ENCODE results near the gene HCRTR1. TPM values are rescaled to one million over a fixed set of nuclear protein-coding genes. Genes with fewer than 3 reads are reported as not detected.

Gene HCRTR1
- total and polyA plus RNA-seq, 5 donors from 2014 or later: not detected

DNA sequence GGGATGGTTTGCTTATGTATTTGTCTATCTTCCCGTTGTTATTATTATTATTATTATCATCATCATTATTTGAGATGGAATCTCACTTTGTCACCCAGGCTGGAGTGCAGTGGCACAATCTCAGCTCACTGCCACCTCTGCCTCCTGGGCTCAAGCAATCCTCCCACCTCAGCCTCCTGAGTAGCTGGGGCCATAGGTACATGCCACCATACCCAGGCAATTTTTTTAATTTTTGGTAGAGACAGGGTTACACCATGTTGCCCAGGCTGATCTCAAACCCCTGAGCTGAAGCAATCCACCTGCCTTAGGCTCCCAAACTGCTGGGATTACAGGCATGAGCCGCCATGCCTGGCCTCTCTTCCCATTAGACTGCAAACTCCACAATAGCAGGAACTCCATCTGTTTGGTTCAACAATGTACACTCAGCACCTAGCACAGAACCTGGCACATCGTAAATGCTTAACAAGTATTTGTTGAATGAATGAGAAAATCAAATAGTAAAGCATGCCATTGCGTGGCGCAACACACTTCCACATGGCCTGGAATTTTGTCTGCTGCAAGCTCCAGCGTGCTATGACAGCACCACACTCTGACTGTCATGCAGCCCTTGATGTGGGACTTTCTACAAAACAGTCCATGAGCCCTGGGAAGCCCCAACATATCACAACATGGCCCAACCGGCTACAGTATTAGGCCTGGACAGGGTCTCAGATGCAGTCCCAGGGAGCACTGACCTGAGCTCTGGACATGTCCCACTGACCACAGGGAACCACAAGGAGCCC lies 45.0 kb upstream of the HCRTR1 start:
- Histone ChIP-seq H3K4me3 (ENCODE audit: low read depth, low read length) (no peak overlapping the region), H3K36me3 (ENCODE audit: control insufficient read depth, insufficient read depth, low read length) (no peaks in the 10 kb centered on the region), H3K27ac (ENCODE audit: insufficient read depth, low read length, poor library complexity, severe bottlenecking) (no peak overlapping the region), H3K9me3 (ENCODE audit: control insufficient read depth in 2 of 2, low read length in 2 of 2) (no peaks in the 10 kb centered on the region), H3K27me3 (ENCODE audit: control insufficient read depth, insufficient read depth, low read length) (peaks cover 4% of the 10 kb centered on the region), H3K4me1 (ENCODE audit: control insufficient read depth, insufficient read depth, low read length, poor library complexity, severe bottlenecking) (peaks cover 5% of the 10 kb centered on the region)
- no peaks in the 10 kb centered on the region for H3K9me3 Mint-ChIP-seq
- no peak for DNase-seq
- no peaks in the 10 kb centered on the region for H3K36me3 Mint-ChIP-seq
- H3K27me3 Mint-ChIP-seq: peaks cover 43% of the 10 kb centered on the region
- H3K4me3 Mint-ChIP-seq: no peak overlapping the region
- ATAC-seq (ENCODE audit: low read depth in 2 of 2): no peak
- no peak overlapping the region for H3K27ac Mint-ChIP-seq
- H3K4me1 Mint-ChIP-seq: peaks cover 0 to 5% (median 0%) of the 10 kb centered on the region in 4 donors

DNA sequence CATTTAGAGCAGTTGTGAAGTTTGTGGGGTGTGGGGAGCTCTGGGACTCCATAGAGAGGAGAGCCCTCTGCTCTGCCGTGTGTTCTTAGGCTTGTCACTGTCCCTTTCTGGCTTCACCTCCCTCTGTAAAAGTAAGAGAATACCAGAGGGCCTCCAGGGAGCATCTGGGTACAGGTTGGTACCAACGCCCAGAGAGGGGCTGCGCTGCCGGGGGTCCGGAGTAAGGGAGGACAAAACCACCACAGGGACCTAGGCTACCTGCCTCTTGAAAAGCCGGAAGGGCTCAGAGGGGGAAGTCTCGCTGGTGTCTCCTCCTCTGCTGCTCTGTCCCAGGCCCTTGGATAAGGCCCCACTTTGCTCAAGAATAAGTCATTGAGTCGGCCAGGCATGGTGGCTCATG lies 44.2 kb upstream of the HCRTR1 start:
- DNase-seq (no peak), ATAC-seq (ENCODE audit: low read depth in 2 of 2) (no peak)
- peaks cover 7% of the 10 kb centered on the region for H3K27me3 ChIP-seq (ENCODE audit: control insufficient read depth, insufficient read depth, low read length)
- H3K36me3 Mint-ChIP-seq: no peaks in the 10 kb centered on the region
- no peak overlapping the region for H3K27ac ChIP-seq (ENCODE audit: insufficient read depth, low read length, poor library complexity, severe bottlenecking)
- H3K4me1 Mint-ChIP-seq: peaks cover 0 to 5% (median 0%) of the 10 kb centered on the region in 4 donors
- no peaks in the 10 kb centered on the region for H3K36me3 ChIP-seq (ENCODE audit: control insufficient read depth, insufficient read depth, low read length)
- H3K27ac Mint-ChIP-seq: no peak overlapping the region
- H3K4me3 ChIP-seq (ENCODE audit: low read depth, low read length): no peak overlapping the region
- H3K9me3 Mint-ChIP-seq: no peaks in the 10 kb centered on the region
- H3K4me3 Mint-ChIP-seq: no peak overlapping the region
- peaks cover 5% of the 10 kb centered on the region for H3K4me1 ChIP-seq (ENCODE audit: control insufficient read depth, insufficient read depth, low read length, poor library complexity, severe bottlenecking)
- peaks cover 42% of the 10 kb centered on the region for H3K27me3 Mint-ChIP-seq
- no peaks in the 10 kb centered on the region for H3K9me3 ChIP-seq (ENCODE audit: control insufficient read depth in 2 of 2, low read length in 2 of 2)

DNA sequence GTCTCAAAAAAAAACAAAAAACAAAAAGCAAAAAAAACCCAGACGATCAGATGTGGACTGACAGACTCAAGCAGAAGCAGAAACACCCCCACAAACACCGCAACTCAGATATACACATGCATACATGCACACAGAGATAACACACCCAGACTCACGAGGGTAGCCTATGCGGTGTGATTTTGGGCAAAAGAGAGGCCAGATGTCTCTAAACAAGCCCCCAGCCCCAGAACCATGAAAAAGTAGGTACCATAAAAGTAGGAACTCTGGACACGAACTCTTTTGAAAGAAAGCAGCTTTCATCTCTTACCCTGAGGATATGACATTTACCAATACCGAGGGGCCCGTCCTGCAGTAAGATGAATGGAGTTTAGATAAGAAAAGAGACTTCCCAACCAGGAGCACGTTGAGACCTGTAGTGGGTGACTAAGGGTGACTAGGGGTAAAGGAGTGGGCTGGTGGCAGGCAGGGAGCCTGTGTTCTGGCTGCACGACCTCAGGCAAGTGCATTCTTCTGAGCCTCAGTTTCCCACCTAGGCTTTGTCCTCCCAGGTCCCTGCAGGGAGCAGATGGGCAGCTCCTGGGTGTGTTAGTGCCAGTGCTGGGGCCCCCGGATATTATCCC lies 42.6 kb upstream of the HCRTR1 start:
- H3K4me3 ChIP-seq (ENCODE audit: low read depth, low read length): no peak overlapping the region
- no peaks in the 10 kb centered on the region for H3K36me3 ChIP-seq (ENCODE audit: control insufficient read depth, insufficient read depth, low read length)
- no peaks in the 10 kb centered on the region for H3K9me3 ChIP-seq (ENCODE audit: control insufficient read depth in 2 of 2, low read length in 2 of 2)
- H3K4me3 Mint-ChIP-seq: no peak overlapping the region
- peaks cover 5% of the 10 kb centered on the region for H3K4me1 ChIP-seq (ENCODE audit: control insufficient read depth, insufficient read depth, low read length, poor library complexity, severe bottlenecking)
- no peak for DNase-seq
- peaks cover 0 to 5% (median 0%) of the 10 kb centered on the region in 4 donors for H3K4me1 Mint-ChIP-seq
- no peak overlapping the region for H3K27ac Mint-ChIP-seq
- H3K27me3 Mint-ChIP-seq: peaks cover 33% of the 10 kb centered on the region
- ATAC-seq (ENCODE audit: low read depth in 2 of 2): no peak
- H3K27ac ChIP-seq (ENCODE audit: insufficient read depth, low read length, poor library complexity, severe bottlenecking): no peak overlapping the region
- peaks cover 7% of the 10 kb centered on the region for H3K27me3 ChIP-seq (ENCODE audit: control insufficient read depth, insufficient read depth, low read length)
- H3K36me3 Mint-ChIP-seq: no peaks in the 10 kb centered on the region
- no peaks in the 10 kb centered on the region for H3K9me3 Mint-ChIP-seq

DNA sequence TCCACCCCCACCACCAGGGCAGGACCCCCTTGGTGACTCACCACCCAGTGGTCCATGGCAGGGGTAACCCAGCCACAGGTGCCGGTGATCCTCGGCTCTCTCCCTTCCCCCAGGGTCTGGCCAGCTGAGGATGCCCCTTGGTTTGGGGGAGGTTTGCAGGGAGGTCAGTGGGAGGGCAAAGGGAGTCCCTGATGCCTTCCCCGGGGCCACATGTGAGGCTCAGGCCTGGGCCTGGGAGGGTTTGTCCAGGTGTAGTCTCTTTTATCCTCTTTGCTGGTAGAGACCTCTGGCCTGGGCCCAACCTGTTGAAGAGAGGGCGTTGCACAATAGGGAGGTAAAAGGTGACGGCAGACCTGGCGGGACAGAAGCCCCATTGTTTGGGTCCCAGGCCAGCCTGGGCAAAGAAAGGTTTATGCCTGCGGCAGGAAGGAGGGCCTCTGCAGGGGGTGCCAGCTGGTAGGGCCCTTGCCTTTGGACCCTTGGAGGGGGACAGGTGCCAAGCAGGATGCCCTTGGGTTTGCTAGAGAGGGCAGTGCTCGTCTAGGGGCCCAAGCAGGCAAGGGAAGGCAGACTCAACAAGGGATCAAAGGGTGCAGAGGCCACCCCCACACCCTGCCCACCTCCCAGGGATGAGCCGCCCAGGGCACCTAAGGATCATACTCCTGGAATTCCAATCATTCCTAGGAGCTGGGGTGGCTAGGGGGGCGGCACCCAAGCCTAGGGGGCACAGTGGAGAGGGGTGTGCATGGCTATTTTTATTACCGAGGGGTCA lies 41.9 kb upstream of the HCRTR1 start:
- no peak for ATAC-seq (ENCODE audit: low read depth in 2 of 2)
- no peak for DNase-seq
- Mint-ChIP-seq H3K36me3 (no peaks in the 10 kb centered on the region), H3K27ac (no peak overlapping the region), H3K27me3 (peaks cover 33% of the 10 kb centered on the region), H3K9me3 (no peaks in the 10 kb centered on the region), H3K4me3 (no peak overlapping the region), H3K4me1 (peaks cover 0 to 5% (median 0%) of the 10 kb centered on the region in 4 donors)
- Histone ChIP-seq H3K4me3 (ENCODE audit: low read depth, low read length) (no peak overlapping the region), H3K4me1 (ENCODE audit: control insufficient read depth, insufficient read depth, low read length, poor library complexity, severe bottlenecking) (peaks cover 5% of the 10 kb centered on the region), H3K27ac (ENCODE audit: insufficient read depth, low read length, poor library complexity, severe bottlenecking) (no peak overlapping the region), H3K27me3 (ENCODE audit: control insufficient read depth, insufficient read depth, low read length) (peaks cover 7% of the 10 kb centered on the region), H3K9me3 (ENCODE audit: control insufficient read depth in 2 of 2, low read length in 2 of 2) (no peaks in the 10 kb centered on the region), H3K36me3 (ENCODE audit: control insufficient read depth, insufficient read depth, low read length) (no peaks in the 10 kb centered on the region)

DNA sequence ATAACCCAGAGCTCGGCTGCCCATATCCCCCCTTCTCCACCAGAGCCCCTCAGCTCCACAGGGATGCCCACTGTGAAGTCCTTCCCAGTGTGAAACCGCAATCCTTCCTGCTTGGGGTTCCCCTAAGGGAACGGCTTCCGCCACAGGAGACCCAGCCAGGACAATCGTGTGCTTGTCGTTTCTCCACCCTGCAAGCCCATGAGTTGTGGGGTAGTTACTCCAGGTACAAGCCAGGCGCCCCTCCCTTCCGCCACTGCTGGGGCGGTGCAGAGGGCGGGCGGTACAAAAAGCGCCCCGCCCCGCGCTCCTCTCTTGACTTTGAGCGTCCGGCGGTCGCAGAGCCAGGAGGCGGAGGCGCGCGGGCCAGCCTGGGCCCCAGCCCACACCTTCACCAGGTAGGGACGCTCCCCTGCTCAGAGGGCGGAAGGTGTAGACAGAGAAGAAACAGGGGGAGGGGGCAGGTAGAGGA lies 41.3 kb upstream of the HCRTR1 start, which contains the start of gene TINAGL1:
Gene TINAGL1 (plus strand): TSS at position 315 of the 469 bp plus-strand sequence. CDS start 634 bp downstream, outside the sequence.
- Histone ChIP-seq H3K36me3 (ENCODE audit: control insufficient read depth, insufficient read depth, low read length) (no peaks in the 10 kb centered on the region), H3K27ac (ENCODE audit: insufficient read depth, low read length, poor library complexity, severe bottlenecking) (no peak within 1 kb of the TSS), H3K27me3 (ENCODE audit: control insufficient read depth, insufficient read depth, low read length) (peaks cover 7% of the 10 kb centered on the region), H3K4me1 (ENCODE audit: control insufficient read depth, insufficient read depth, low read length, poor library complexity, severe bottlenecking) (peaks cover 5% of the 10 kb centered on the region), H3K9me3 (ENCODE audit: control insufficient read depth in 2 of 2, low read length in 2 of 2) (no peaks in the 10 kb centered on the region), H3K4me3 (ENCODE audit: low read depth, low read length) (no peak within 1 kb of the TSS)
- no peaks in the 10 kb centered on the region for H3K36me3 Mint-ChIP-seq
- peaks cover 26% of the 10 kb centered on the region for H3K27me3 Mint-ChIP-seq
- H3K27ac Mint-ChIP-seq: no peak within 1 kb of the TSS
- H3K4me3 Mint-ChIP-seq: no peak within 1 kb of the TSS
- ATAC-seq (ENCODE audit: low read depth in 2 of 2) (no peak), DNase-seq (peak in 1 of 3 donors; percentile 43)
- H3K4me1 Mint-ChIP-seq: peaks cover 0 to 5% (median 0%) of the 10 kb centered on the region in 4 donors
- H3K9me3 Mint-ChIP-seq: no peaks in the 10 kb centered on the region

DNA sequence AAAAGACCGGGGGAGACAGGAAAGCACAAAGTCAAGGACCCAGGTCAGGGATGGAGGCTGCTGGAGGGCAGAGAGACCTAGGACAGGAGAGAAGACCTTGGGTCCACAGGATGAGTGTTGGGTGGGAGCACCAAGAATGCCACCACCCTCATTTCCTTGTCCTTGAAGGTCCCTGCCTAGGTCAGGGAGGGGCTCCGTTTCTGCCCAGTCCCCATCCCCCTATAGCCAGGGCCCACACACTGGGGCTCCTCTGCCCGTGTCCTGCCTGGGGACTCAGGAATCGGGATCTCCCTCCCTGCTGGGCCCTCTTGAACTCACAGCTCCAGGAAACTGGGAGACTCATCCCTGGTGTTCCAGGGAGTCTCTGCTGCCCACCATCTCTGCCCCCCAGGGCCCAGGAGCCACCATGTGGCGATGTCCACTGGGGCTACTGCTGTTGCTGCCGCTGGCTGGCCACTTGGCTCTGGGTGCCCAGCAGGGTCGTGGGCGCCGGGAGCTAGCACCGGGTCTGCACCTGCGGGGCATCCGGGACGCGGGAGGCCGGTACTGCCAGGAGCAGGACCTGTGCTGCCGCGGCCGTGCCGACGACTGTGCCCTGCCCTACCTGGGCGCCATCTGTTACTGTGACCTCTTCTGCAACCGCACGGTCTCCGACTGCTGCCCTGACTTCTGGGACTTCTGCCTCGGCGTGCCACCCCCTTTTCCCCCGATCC lies 40.6 kb upstream of the HCRTR1 start:
- Histone ChIP-seq H3K9me3 (ENCODE audit: control insufficient read depth in 2 of 2, low read length in 2 of 2) (no peaks in the 10 kb centered on the region), H3K27me3 (ENCODE audit: control insufficient read depth, insufficient read depth, low read length) (peaks cover 6% of the 10 kb centered on the region), H3K4me3 (ENCODE audit: low read depth, low read length) (no peak overlapping the region), H3K36me3 (ENCODE audit: control insufficient read depth, insufficient read depth, low read length) (no peaks in the 10 kb centered on the region), H3K4me1 (ENCODE audit: control insufficient read depth, insufficient read depth, low read length, poor library complexity, severe bottlenecking) (peaks cover 5% of the 10 kb centered on the region), H3K27ac (ENCODE audit: insufficient read depth, low read length, poor library complexity, severe bottlenecking) (no peak overlapping the region)
- no peaks in the 10 kb centered on the region for H3K9me3 Mint-ChIP-seq
- no peaks in the 10 kb centered on the region for H3K36me3 Mint-ChIP-seq
- DNase-seq (no peak), ATAC-seq (ENCODE audit: low read depth in 2 of 2) (no peak)
- no peak overlapping the region for H3K27ac Mint-ChIP-seq
- no peak overlapping the region for H3K4me3 Mint-ChIP-seq
- peaks cover 0 to 5% (median 0%) of the 10 kb centered on the region in 4 donors for H3K4me1 Mint-ChIP-seq
- H3K27me3 Mint-ChIP-seq: peaks cover 26% of the 10 kb centered on the region

DNA sequence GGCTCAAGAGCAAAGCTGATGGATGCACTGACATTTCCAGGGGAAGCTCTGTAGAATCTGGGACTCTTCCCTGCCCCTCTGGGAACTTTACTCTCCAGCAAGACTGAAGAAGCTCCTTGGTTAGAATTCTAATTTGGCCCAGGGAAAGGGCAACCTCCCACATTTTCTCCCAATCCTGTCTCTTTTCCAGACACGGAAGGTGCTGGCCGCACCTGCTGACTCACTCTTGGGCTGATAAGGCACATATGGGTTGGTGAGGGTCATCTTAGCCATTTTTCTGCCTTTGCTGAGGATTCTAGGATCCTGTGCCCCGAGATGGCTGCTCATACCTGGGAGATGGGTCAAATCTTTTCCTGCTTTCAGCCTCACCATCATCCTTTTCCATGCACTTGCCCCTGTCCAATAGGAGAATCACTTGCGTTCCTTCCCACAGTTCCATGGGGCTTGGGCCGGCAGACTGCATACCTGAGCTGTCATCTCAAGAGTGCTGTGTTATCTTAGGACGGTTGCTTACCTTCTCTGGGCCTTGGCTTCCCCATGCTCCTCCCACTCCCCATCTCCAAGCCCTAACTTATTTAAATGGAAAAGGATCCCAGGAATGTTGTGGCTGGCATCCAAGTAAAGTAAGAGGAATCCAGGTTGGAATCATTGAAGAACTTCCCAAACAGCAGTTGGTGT lies 39.8 kb upstream of the HCRTR1 start:
- Histone ChIP-seq H3K27me3 (ENCODE audit: control insufficient read depth, insufficient read depth, low read length) (peaks cover 6% of the 10 kb centered on the region), H3K9me3 (ENCODE audit: control insufficient read depth in 2 of 2, low read length in 2 of 2) (no peaks in the 10 kb centered on the region), H3K4me1 (ENCODE audit: control insufficient read depth, insufficient read depth, low read length, poor library complexity, severe bottlenecking) (peaks cover 5% of the 10 kb centered on the region), H3K27ac (ENCODE audit: insufficient read depth, low read length, poor library complexity, severe bottlenecking) (no peak overlapping the region), H3K36me3 (ENCODE audit: control insufficient read depth, insufficient read depth, low read length) (no peaks in the 10 kb centered on the region), H3K4me3 (ENCODE audit: low read depth, low read length) (no peak overlapping the region)
- DNase-seq: no peak
- H3K27ac Mint-ChIP-seq: no peak overlapping the region
- ATAC-seq (ENCODE audit: low read depth in 2 of 2): no peak
- no peak overlapping the region for H3K4me3 Mint-ChIP-seq
- no peaks in the 10 kb centered on the region for H3K36me3 Mint-ChIP-seq
- no peaks in the 10 kb centered on the region for H3K9me3 Mint-ChIP-seq
- H3K4me1 Mint-ChIP-seq: peaks cover 0 to 5% (median 0%) of the 10 kb centered on the region in 4 donors
- H3K27me3 Mint-ChIP-seq: peaks cover 26% of the 10 kb centered on the region

Data from CD4-positive, CD25-positive, alpha-beta regulatory T cell (primary cell).